ENCODE data around the gene DPF3. TPM values are rescaled to one million over a fixed set of nuclear protein-coding genes. Genes with fewer than 3 reads are reported as not detected.

The DPF3 gene
- total RNA-seq, 1 experiment from 2014 or later: not detected

- no peaks in the 10 kb centered on the region for H3K79me2 ChIP-seq (ENCODE audit: low read depth)
- H3K27me3 ChIP-seq (ENCODE audit: insufficient read depth, low read depth): peaks cover 48% of the 10 kb centered on the region
- TF ChIP-seq CTCF (conservative IDR thresholded peaks at IDR 0.05): no peak
- TF ChIP-seq EZH2 (IDR thresholded peaks at IDR 0.05; ENCODE audit: low read depth): no peak
- H3K27ac ChIP-seq: no peak overlapping the region
- POLR2A ChIA-PET (ENCODE audit: unreplicated experiment): no interaction called here
- H3K4me3 ChIP-seq: no peak overlapping the region
- no peak overlapping the region for H3K4me2 ChIP-seq
- no peaks in the 10 kb centered on the region for H3K9me3 ChIP-seq (ENCODE audit: insufficient read depth, low read depth)
- no peaks in the 10 kb centered on the region for H3K36me3 ChIP-seq (ENCODE audit: low read depth)
- BruUV-seq (replicated peaks): no TSS peak
- H3K9me2 ChIP-seq (ENCODE audit: insufficient read depth): no peaks in the 10 kb centered on the region
- DNase-seq: no peak
- H3K4me1 ChIP-seq (replicated peaks; ENCODE audit: insufficient read depth): no peaks in the 10 kb centered on the region
- no peak overlapping the region for H2AFZ ChIP-seq
- intact Hi-C loops (cut with micrococcal nuclease; ENCODE audit: unreplicated experiment): no loop called here
- H4K20me1 ChIP-seq (ENCODE audit: insufficient read depth): no peaks in the 10 kb centered on the region
- CTCF ChIA-PET: no interaction called here
- no peaks in the 10 kb centered on the region for H3F3A ChIP-seq (ENCODE audit: insufficient read depth, low read depth)
Measured at GRCh38 chr14:72591391-72591790, 302.5 kb downstream of the DPF3 start.

- Histone ChIP-seq H3K27me3 (ENCODE audit: insufficient read depth, low read depth) (peaks cover 39% of the 10 kb centered on the region), H3K4me2 (no peak overlapping the region), H3K79me2 (ENCODE audit: low read depth) (no peaks in the 10 kb centered on the region), H3K4me1 (replicated peaks; ENCODE audit: insufficient read depth) (no peaks in the 10 kb centered on the region), H3K27ac (no peak overlapping the region), H3K9me2 (ENCODE audit: insufficient read depth) (no peaks in the 10 kb centered on the region), H3K36me3 (ENCODE audit: low read depth) (no peaks in the 10 kb centered on the region), H3K4me3 (no peak overlapping the region), H2AFZ (no peak overlapping the region), H3F3A (ENCODE audit: insufficient read depth, low read depth) (no peaks in the 10 kb centered on the region), H4K20me1 (ENCODE audit: insufficient read depth) (no peaks in the 10 kb centered on the region), H3K9me3 (ENCODE audit: insufficient read depth, low read depth) (no peaks in the 10 kb centered on the region)
- TF ChIP-seq EZH2 (IDR thresholded peaks at IDR 0.05; ENCODE audit: low read depth) (no peak), CTCF (conservative IDR thresholded peaks at IDR 0.05) (no peak)
- no TSS peak for BruUV-seq (replicated peaks)
- intact Hi-C loops (cut with micrococcal nuclease; ENCODE audit: unreplicated experiment): no loop called here
- no peak for DNase-seq
- ChIA-PET CTCF (no interaction called here), POLR2A (ENCODE audit: unreplicated experiment) (no interaction called here)
Measured at GRCh38 chr14:72590577-72590976, 303.3 kb downstream of the DPF3 start.

- no peak overlapping the region for H3K27ac ChIP-seq
- CTCF ChIA-PET: no interaction called here
- no peaks in the 10 kb centered on the region for H3K9me2 ChIP-seq (ENCODE audit: insufficient read depth)
- no peaks in the 10 kb centered on the region for H3K36me3 ChIP-seq (ENCODE audit: low read depth)
- H3K9me3 ChIP-seq (ENCODE audit: insufficient read depth, low read depth): no peaks in the 10 kb centered on the region
- no peak for DNase-seq
- H2AFZ ChIP-seq: no peak overlapping the region
- no peaks in the 10 kb centered on the region for H3K79me2 ChIP-seq (ENCODE audit: low read depth)
- no TSS peak for BruUV-seq (replicated peaks)
- H3K4me3 ChIP-seq: no peak overlapping the region
- POLR2A ChIA-PET (ENCODE audit: unreplicated experiment): no interaction called here
- peaks cover 30% of the 10 kb centered on the region for H3K27me3 ChIP-seq (ENCODE audit: insufficient read depth, low read depth)
- no peak overlapping the region for H3K4me2 ChIP-seq
- TF ChIP-seq CTCF (conservative IDR thresholded peaks at IDR 0.05) (no peak), EZH2 (IDR thresholded peaks at IDR 0.05; ENCODE audit: low read depth) (no peak)
- no peaks in the 10 kb centered on the region for H3F3A ChIP-seq (ENCODE audit: insufficient read depth, low read depth)
- intact Hi-C loops (cut with micrococcal nuclease; ENCODE audit: unreplicated experiment): no loop called here
- H4K20me1 ChIP-seq (ENCODE audit: insufficient read depth): no peaks in the 10 kb centered on the region
- no peaks in the 10 kb centered on the region for H3K4me1 ChIP-seq (replicated peaks; ENCODE audit: insufficient read depth)
Measured at GRCh38 chr14:72589652-72590051, 304.2 kb downstream of the DPF3 start.
